Forelimb muscle (tissue), 1 donor: ENCODE measurements around the gene HOXA11. TPM values are rescaled to one million over a fixed set of nuclear protein-coding genes. Genes with fewer than 3 reads are reported as not detected.

ENCODE experiments used
- DNase-seq: peaks from one replicate; pipeline ENCODE4 v3.0.0-alpha.2; 2013; ENCODE audit warnings: low read depth
- polyA plus RNA-seq: library from polyadenylated mRNA; unstranded; fragments of 120-200 nt; gene quantifications from one replicate; pipeline ENCODE4 v1.2.1, GENCODE V29; 2013; ENCODE audit not compliant: insufficient read length

HOXA11 gene
- polyA plus RNA-seq, 1 donor = 1.2 TPM

DNA sequence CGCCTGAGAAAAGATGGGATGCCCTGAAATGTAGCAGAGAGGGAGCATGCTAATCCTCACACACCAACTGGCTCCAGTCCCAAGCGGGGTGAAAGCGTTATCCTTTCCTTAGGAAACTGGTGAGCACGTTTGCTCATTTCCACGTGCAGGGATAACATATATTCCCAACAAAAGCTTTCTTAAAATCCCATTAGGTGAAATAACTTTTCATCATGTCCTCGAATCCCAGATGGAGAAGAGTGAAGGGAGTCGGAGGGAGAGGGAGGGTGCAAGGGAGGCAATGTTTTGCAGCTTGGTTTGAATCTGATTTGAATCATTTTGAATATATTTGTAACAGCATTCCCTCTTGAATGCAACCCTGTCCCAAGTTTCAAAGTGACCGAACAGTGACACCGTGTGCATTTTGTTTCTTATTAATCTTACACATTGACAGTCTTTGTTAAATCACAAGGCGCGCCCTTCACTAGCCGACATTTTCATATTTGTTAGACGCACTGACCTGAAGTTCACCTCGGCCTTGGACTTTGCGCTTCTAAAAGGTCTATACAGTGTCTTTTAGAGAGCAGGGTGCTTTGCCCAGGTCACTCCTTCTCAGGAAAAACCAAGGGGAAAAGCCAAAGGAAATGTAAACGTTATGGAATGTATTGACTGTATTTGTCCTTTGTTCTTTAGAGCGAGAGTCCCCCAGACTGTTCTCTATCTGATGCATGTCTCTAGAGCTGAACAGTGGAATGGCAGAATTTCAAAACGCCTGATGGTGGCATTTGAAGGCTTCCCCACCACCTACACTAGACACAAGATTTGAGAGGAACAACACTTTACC, 51.4 kb downstream of the HOXA11 start:
- DNase-seq = no peak

DNA sequence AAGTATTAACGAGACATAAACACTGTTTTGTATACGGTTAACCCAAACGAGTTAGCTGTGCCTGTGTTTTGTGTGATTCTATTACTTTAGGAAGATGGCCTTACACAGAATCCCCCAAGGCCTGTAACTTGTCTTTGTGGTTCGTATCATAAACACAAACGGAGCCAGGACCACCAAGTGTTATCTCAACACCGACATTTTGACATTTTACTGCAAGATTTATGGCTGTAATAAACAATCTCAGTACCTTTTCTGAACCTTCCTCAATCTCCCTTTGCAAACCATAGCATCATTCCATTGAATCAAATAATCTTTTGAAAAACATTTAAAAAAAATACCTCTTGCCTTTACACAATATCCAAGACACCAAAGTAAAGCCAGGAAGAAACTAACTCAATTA, 52.1 kb downstream of the HOXA11 start:
- DNase-seq = no peak

GRCh38 chr7:27132214-27132613, 52.8 kb downstream of the HOXA11 start:
- no peak for DNase-seq

DNA sequence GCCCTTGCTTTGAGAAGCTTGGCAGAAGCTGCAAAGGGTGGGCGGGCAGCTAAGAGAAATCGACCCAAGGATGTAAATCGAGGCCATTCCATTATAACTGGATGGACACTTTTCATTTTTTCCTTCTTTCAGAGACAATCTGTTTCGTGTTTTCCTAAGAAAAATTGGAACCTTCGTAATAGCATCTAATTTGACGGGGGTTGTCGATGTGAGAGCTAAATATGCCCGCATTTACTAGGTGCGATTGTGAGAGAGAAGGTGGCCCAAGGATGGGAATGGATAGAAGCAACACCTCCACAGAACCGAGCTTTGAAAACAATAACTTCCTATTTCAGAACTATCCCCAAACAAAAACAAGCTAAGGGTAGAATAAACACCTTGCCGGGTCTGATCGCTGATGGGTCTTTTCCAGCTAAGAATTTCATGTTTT, 53.6 kb downstream of the HOXA11 start:
- no peak for DNase-seq

Other genes starting within 250 kb of the HOXA11 start
- 0.77 TPM for gene HOXA1, start 89.2 kb downstream of the HOXA11 start, polyA plus RNA-seq
- gene HOXA2, start 82.5 kb downstream of the HOXA11 start, polyA plus RNA-seq = 3.1 TPM
- 26.4 TPM for gene HOXA4, start 54.5 kb downstream of the HOXA11 start, polyA plus RNA-seq
- gene HOXA5, start 41.6 kb downstream of the HOXA11 start, polyA plus RNA-seq = 19.1 TPM
- 8.7 TPM for gene HOXA6, start 37.5 kb downstream of the HOXA11 start, polyA plus RNA-seq
- gene HOXA3, start 32.6 kb downstream of the HOXA11 start, polyA plus RNA-seq = 14.3 TPM
- gene HOXA7, start 28.6 kb downstream of the HOXA11 start, polyA plus RNA-seq = 19.1 TPM
- gene HOXA9, start 19.7 kb downstream of the HOXA11 start, polyA plus RNA-seq = 25.7 TPM
- 23.8 TPM for gene HOXA10, start 10.9 kb downstream of the HOXA11 start, polyA plus RNA-seq
- 0.03 TPM for gene HOXA13, start 14.9 kb upstream of the HOXA11 start, polyA plus RNA-seq
- gene EVX1, start 57.6 kb upstream of the HOXA11 start, polyA plus RNA-seq = not detected